Stimulated activated CD4-positive, alpha-beta T cell treated with anti-CD3 and anti-CD28 coated beads, Interleukin-12 subunit alpha, Interleukin-12 subunit beta, amount 100 ng/mL, for 48 hours (primary cell): ENCODE measurements around the gene WWC2.

Experiments used
- DNase-seq, 3 donors: peaks; one replicate each; pipeline ENCODE4 v3.0.0-alpha.2; 2020; ENCODE audit warnings: low read depth in 2 of 3, low spot score in 1 of 3

Gene WWC2

DNA sequence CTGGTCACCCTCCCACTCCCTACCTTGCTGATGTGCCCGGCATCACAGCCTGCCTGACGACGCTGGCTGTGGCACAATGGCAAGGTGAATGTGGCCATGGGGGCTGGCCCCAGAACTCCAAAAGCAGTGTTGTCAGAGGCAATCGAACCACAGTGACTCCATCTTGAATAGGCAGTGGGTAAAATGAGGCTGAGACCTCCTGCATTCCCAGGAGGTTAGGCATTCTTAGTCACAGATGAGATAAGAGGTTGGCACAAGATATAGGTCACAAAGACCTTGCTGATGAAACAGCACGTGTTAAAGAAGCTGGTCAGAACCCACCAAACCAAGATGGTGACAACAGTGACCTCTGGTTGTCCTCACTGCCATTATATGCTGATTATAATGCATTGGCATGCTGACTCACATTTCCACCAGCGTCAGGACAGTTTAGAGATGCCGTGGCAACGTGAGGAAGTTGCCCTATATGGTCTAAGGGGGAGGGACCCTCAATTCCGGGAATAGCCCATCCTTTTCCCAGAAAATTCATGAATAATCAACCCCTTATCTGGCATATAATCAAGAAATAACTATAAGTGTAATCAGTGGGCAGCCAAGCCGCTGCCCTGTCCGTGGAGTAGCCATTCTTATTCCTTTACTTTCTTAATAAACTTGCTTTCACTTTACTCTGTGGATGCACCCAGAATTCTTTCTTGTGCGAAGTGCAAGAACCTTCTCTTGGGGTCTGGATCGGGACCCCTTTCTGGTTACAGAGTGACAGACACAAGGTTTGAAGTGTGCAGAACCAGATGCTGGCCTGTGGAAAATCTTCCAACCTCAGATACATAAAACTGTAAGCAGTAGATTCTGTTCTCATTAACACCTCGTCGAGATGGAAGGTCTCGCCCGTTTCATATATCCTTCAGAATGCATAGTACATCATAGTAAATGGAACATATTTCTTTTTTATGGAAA, 249.9 kb downstream of the WWC2 start:
- peak; percentile 12 to 49 (median 34) for DNase-seq

DNA sequence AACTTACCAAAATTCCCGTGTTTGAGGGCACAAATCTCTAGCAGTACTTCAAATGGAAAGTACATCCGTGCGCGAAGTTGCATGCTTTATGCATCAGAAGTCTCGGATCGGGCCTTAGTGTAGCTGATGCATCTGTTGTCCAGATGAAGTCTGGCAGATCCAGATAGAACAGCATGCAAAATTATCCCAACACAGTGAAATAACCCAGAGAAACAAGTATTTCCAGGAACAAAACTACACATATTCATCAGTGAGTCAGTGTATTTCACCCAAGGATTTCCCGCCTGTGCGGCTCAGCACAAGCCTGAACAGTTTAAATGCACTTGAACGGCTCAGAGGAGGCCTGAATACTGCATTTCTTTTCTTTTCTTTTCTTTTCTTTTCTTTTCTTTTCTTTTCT, 250.6 kb downstream of the WWC2 start:
- no peak for DNase-seq

DNA sequence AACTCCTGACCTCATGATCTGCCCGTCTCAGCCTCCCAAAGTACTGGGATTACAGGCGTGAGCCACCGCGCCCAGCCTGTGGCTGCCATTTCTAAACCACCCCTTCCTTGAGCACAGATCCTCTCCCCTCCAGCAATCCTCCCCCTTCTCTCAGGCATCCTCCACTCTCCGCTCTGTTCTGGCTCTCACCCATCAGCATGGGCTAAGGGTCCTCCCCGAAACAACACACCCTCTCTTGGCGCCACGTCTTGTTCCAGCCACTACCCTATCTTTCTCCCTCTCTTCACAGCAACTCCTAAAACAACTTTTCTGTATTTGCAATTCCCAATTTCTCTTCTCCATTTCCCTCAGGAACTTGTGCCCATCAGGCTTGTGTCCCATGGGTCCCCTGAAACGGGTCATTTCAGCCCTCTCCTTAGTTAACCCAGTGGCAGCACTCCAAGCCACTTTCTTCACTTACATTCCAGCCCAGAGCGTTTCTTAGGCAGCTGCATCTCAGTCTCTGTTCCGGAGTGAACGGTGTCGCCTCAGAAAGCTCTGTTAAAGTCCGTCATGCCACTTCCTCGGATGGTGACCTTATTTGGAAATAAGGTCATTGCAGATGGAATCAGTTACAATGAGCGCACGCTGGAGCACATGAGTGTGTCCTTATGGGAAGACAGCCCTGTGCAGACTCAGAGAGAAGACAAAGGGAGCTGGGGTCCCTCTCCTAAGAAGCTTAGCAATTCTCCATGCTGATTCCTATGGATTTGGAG, 251.4 kb downstream of the WWC2 start:
- no peak for DNase-seq

DNA sequence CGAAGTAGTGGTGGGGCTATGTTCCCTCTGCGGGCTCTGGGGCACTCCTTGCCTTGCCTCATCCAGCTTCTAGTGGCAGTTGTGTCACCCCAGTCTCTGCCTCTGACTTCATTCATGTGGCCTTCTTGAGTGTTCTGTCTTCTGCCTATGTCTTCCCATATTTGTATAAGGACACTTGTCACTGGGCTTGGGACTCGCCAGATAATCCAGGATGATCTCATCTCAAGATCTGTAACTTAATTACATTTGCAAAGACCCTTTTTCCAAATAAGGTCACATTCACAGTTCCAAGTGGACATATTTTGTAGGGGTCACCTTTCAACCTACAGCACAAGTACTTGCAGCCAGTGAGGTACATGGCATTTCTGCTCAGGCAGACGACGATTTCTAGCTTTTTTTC, 253.5 kb downstream of the WWC2 start:
- no peak for DNase-seq

DNA sequence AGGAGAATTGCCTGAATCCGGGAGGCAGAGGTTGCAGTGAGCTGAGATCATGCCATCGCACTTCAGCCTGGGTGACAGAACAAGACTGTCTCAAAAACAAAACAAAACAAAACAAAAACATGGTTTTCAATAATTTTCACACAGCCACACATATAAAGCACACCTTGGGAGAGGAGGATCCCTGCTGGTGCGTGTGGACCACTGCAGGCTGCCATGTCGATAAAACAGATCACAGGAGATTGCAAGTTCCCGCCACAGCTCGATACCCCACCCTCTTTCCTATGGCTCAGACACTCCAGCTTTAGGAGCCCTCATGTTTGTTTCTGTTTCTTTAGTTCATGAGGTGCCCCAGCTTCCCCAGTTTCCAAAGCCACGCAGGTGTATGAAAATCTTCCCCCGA, 254.5 kb downstream of the WWC2 start:
- no peak for DNase-seq

DNA sequence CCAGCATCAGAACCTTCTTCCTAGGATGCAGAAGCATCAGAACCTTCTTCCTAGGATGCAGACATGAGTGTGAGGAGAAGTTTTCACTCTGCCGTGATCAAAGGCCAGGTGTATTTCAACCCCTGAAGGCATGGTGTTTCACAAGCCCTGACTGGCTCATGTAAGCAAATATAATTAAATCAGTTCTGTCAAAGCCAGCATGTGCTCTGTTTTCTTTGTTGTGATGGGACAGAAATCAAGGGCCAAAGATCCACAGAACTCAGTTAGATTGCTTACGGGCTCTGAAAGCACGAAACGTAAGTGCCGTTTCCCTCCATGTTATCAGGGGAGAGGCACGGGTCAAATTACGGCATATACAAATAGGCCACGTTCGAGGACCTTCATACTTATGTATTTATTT, 255.2 kb downstream of the WWC2 start:
- DNase-seq, result no peak

DNA sequence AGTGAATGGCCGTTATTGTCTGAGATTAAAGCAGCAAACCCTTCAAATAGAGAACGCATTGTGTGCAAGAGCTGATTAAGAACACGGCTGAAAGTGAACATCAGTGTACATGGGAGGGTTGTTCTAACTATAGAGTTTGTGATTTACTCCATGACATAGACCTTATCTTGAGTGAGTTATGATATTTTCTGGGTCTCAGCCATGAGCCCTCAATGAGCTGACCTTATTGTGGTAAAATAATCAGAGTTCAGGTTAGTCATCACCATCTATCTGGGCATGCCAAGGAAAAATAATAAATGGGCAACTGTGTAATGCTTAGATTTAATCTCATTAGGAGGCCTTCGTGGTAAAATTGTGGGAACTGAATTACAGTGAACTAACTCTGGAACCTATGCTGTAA, 256.3 kb downstream of the WWC2 start:
- no peak for DNase-seq

DNA sequence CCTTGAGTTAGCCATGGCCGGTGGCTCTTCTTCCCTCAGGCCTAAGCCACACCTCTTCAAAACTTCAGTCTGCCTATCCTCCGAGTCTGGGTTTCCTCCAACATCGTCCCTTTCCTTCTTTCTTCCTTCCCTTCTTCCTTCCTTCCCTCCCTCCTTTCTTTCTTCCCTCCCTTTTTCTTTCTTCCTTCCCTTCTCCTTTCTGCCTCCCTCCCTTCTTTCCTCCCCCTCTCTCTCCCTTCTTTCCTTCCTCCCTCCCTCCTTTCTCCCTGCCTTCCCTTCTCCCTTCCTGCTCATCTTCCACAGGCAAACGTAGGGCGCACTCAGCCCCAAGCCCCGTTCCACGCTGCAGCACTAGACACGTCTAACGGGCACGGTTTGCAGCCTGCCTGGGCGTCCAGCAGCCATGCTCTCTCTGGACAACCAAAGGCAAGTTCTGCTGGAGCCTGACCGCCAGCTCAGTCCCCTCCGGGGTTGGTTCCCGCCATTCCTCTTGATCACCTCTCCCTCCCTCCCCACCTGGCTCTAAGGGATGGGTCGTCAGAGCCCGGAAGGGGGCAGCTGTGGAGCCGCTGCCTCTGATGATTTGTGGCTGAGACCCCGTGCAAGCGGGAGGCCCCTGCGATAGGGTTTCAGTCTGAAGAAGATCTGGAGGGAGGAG, 257.2 kb downstream of the WWC2 start:
- no peak for DNase-seq

DNA sequence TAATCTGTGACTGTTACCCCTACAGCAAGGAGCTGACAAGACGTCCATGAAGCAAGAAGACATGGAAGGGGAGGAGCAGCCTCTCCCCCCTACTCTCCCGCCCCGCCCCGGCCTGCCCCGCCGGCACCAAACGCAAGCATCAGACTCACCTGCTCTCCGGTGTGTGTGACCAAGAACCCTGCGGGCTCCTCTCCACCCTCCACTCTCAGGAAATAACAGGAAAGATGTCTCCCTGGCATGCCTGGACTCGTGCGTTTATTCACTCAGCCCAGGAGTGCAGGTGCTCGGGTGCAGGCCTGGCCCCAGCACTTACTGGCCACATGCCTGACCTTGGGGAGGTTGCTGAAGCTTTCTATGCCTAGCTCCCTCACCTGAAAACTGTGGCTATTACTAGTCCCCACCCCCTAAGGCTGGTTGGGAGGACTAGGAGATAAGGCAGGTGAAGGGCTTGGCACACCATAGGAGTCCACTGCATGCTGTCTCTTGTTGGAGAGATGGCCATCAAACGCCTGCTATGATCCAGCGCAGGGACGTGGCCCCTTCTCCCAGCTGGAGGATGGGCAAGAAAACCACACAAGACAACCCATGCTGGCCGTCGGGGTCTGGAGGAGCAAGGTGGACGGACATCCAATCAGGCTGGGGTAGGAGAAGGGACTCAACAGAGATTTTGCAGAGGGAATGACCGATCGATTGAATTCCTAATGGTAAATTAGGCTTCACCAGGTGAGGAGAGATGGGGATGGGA, 258.0 kb downstream of the WWC2 start:
- DNase-seq, result no peak

DNA sequence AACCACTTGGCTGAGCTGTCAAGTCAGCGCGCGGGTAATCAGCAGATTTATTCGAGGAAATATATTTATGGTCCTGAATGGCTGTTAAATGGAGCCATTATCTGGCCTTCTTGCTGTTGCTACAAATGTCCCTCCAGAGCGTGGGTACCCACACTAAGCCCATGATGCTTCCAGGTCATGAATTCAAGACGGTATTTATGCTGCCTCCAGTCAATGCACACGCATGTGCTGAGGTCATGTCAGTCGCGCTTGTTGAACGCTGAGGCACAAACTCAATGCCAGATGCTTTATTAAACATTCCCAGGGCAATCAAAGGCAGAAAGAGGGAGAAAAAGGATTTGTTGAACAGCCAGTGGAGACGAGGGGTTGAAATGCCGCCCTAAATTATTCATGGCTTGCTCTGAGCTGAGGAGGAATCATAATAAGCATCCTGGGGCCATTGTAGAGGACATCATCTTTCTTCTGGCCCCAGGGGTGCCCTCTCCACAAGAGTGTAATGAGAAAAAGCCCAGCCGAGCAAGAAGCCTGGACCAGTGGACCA, 259.2 kb downstream of the WWC2 start:
- no peak for DNase-seq

DNA sequence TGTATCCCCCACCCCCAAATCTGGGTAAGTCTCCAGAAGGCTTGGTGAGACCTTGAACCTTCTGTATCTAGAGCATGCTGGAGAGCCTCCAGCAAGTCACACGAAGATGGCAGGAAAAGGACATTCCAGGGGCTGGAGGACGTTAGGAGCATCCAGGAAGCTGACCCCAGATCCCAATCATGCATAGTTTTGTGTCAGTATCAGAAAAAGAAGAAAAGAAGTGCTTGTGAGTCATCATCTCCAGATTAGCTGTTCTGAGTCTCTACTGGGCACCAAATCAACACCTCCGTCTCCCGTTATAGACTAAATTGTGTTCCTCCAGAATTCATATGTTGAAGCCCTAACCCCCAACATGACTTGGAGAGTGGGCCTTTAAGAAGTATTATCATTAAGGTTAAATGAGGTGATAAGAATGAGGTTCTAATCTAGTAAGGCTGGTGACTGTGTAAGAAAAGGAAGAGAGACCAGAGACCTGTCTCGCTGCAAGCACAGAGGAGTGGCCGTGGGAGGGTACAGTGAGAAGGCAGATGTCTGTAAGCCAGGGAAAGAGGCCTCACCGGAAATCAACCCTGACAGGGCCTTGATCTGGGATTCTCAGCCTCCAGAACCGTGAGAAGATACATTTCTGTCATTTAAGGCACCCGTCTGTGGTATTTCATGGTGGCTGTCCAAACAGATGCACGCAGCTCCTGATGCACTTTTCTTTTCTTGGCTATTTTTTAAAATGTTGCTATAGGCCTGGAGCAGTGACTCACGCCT, 261.3 kb downstream of the WWC2 start:
- DNase-seq, result no peak

DNA sequence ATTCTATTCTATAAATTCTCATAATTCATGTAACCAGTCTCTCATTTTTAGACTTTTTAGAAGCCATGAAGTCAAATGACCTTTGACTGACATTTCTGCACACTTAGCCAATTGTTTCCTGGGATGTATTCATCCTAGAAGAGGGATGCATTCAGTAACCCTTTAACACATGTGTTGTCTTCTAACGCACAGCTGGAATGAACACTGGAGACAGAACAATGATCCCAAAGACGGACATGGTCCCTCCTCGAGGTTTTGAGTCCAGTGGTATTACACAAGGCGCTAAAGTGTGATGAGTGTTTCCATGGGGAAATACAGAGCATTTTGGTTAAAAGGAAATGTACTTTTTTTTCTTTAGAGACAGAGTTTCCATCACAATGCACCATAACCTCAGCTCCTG, 263.0 kb downstream of the WWC2 start:
- no peak for DNase-seq

DNA sequence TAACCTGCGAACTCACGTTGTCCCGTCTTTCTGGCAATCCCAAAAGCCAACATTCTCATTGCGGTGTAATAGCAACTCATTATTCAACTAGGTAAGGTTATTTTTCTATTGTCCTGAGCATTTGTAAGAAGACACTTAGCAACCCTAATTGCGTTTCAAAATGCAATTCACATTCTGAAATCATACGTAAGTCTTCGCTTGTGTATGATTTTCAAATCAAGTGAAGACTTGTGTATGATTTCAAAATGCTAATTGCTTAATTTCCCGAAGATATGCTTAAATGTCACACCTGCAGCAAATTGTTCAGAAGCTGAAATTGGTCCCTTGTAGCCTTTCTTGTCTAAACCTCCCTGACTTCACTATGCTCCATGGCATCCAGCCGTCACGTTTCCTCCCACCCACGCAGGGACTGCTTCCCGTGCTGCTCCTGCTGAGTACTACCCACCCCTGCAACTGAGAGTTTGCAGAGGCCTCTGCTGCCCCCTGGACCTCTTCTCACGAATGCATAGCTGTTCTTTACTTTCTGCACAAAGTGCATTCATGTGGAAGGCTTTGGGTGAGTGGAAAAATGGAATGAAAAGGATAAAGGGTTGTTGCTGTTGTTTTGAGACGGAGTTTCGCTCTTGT, 264.0 kb downstream of the WWC2 start:
- no peak for DNase-seq

DNA sequence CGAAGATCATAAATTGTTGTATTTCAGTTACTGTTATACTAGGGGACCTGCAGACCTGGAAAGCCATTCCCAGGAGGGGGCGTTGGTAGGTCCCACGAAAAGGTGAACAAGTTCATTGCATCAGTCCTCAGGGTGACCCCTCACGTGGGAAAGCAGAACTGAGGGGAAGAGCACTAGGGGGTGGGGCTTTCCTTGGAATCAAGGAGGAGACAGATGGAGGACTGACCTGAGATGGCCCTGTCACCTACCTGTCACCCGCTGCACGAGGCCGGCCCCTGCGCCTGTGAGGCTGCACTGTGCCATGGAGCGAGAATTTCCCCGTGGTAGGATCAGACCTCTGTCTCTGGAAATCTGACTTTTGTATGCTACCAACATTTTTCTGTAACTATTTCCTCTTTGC, 265.0 kb downstream of the WWC2 start:
- DNase-seq, result no peak

DNA sequence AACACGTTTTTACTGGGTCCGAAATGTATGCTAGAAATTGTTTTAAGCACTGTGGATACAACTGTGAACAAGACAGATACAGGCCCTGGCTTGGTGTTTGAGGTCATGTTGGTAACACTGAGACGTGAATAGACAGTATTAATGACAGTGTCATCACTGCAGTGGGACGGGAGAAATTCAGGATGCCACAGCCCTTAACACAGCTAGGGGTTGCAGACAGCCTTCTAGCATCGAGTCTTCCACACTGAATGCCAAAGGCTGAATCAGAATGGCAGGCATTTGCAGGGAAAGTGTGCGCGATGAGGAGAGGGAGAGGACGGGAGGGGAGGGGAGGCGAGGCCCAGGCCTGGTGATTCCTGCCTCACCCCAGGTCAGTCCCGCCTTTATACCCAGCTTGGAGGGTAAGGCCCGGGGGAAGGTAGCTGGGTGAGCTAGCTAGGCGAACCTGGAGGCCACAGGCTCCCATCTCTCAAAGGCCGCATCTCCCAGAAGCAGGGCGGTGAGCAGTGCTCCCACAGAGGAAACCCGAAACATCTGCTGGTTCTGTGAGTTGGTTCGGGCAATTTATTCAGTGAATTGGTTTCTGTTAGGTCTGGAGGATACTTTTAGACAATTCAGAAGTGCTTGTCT, 267.3 kb downstream of the WWC2 start:
- no peak for DNase-seq

DNA sequence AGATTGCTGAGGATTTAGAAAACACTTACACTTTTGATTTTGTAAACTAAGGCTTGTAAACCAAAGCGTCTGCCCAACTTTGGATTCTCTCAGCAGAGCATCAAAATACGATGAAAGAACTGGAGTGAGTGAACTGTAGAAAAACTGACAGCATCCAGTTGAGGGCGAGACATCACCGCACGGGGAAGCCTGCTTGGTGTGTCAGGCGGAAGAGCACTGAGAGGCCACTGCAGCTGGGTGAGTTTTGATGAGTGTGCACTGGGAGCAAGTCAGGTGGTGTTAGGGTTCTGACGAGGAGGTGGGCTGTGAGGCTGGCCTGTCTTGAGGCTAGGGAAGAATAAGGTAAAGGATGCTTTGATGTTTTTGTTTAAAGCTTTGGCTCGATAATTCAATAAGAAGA, 270.0 kb downstream of the WWC2 start:
- DNase-seq, result no peak
